A673 (cell line): ENCODE measurements around the gene TMEM178B. TPM values are rescaled to one million over a fixed set of nuclear protein-coding genes. Genes with fewer than 3 reads are reported as not detected.

ENCODE experiments used
- BruUV-seq: library from RNA; stranded (reverse); fragments of 400-500 nt; replicated peaks from 2 replicates; lab custom pipeline; 2021; lab: Mats Ljungman, UMichigan
- CTCF ChIA-PET: fragments of 300-600 bp; sonication (Branson Sonifier 250); formaldehyde crosslinking; loops from one replicate; lab custom pipeline; 2022; ENCODE audit warnings: antibody characterized with exemption; lab: Charles Lee
- POLR2A ChIA-PET: fragments of 300-600 bp; sonication (Branson Sonifier 250); formaldehyde crosslinking; loops from one replicate; lab custom pipeline; 2022; ENCODE audit warnings: antibody characterized with exemption; ENCODE audit not compliant: low non-redundant PET; lab: Charles Lee
- DNase-seq: peaks from one replicate; pipeline ENCODE4 v3.0.0-alpha.2; 2015; ENCODE audit warnings: low spot score
- H3K27ac ChIP-seq: fragments of 200-600 bp; sonication (generic); 2 replicates; pipeline ENCODE4 v1.5.1; 2016; ENCODE audit warnings: mixed run types, low read depth, mild to moderate bottlenecking, mixed read lengths, antibody characterized with exemption, low read length; ENCODE audit not compliant: poor library complexity, severe bottlenecking
- H3K27me3 ChIP-seq: fragments of 200-600 bp; sonication (generic); replicated peaks from 2 replicates; pipeline ENCODE4 v1.6.1; 2017; ENCODE audit warnings: mixed run types, low read depth, mild to moderate bottlenecking, mixed read lengths, antibody characterized with exemption, low read length; ENCODE audit not compliant: insufficient read depth, poor library complexity
- H3K36me3 ChIP-seq: fragments of 200-600 bp; sonication (generic); 2 replicates; pipeline ENCODE4 v1.6.1; 2016; ENCODE audit warnings: mixed run types, mild to moderate bottlenecking, mixed read lengths, antibody characterized with exemption, low read length; ENCODE audit not compliant: insufficient read depth, poor library complexity, severe bottlenecking
- H3K4me1 ChIP-seq: fragments of 200-600 bp; sonication (generic); 2 replicates; pipeline ENCODE4 v1.6.1; 2017; ENCODE audit warnings: mixed run types, mild to moderate bottlenecking, mixed read lengths, antibody characterized with exemption, low read length; ENCODE audit not compliant: insufficient read depth, poor library complexity, severe bottlenecking
- H3K4me3 ChIP-seq: fragments of 200-600 bp; sonication (generic); 2 replicates; pipeline ENCODE4 v1.5.1; 2016; ENCODE audit warnings: low read depth, mixed run types, mild to moderate bottlenecking, mixed read lengths, low read length; ENCODE audit not compliant: poor library complexity, severe bottlenecking
- H3K9me3 ChIP-seq: fragments of 200-600 bp; sonication (generic); 2 replicates; pipeline ENCODE4 v1.6.1; 2016; ENCODE audit warnings: mixed run types, low read depth, mild to moderate bottlenecking, mixed read lengths, antibody characterized with exemption, low read length; ENCODE audit not compliant: poor library complexity, severe bottlenecking
- CTCF ChIP-seq: fragments of 300-800, 200-600 bp; sonication (generic); conservative IDR thresholded peaks from 2 replicates; pipeline ENCODE4 v1.5.1; 2017; ENCODE audit warnings: low read depth, mild to moderate bottlenecking, antibody characterized with exemption, low read length, moderate library complexity, mixed read lengths
- EZH2 ChIP-seq: fragments of 200-600 bp; sonication (generic); IDR thresholded peaks from 2 replicates; pipeline ENCODE4 v1.6.1; 2017; ENCODE audit warnings: borderline replicate concordance, low read depth, mild to moderate bottlenecking, mixed read lengths, antibody characterized with exemption, low read length; ENCODE audit not compliant: poor library complexity, severe bottlenecking
- intact Hi-C: fragments of 100-400 bp; cut with micrococcal nuclease; formaldehyde crosslinking; loops from one replicate; pipeline ENCODE4 v1.10.0; 2022; ENCODE audit not compliant: unreplicated experiment
- total RNA-seq: library from RNA; stranded (reverse); gene quantifications from 2 replicates; pipeline ENCODE4 v1.2.3, GENCODE V29; 2021

The TMEM178B gene
- total RNA-seq, 1 experiment from 2014 or later = 2.8 TPM

GRCh38 chr7:141462958-141463357, 389.1 kb downstream of the TMEM178B start:
- Histone ChIP-seq H3K4me3 (no peak overlapping the region), H3K4me1 (peaks cover 6% of the 10 kb centered on the region), H3K27ac (no peak overlapping the region), H3K27me3 (no peaks in the 10 kb centered on the region), H3K36me3 (no peaks in the 10 kb centered on the region), H3K9me3 (no peaks in the 10 kb centered on the region)
- no peak for TF ChIP-seq EZH2
- TF ChIP-seq CTCF = no peak
- BruUV-seq = no TSS peak
- POLR2A ChIA-PET = no interaction called here
- CTCF ChIA-PET = no interaction called here
- DNase-seq = no peak
- intact Hi-C loops = no loop called here

GRCh38 chr7:141463986-141464385, 390.1 kb downstream of the TMEM178B start:
- Histone ChIP-seq H3K4me1 (peaks cover 6% of the 10 kb centered on the region), H3K27me3 (no peaks in the 10 kb centered on the region), H3K27ac (no peak overlapping the region), H3K9me3 (no peaks in the 10 kb centered on the region), H3K4me3 (no peak overlapping the region), H3K36me3 (no peaks in the 10 kb centered on the region)
- no TSS peak for BruUV-seq
- POLR2A ChIA-PET = no interaction called here
- intact Hi-C loops = no loop called here
- DNase-seq = no peak
- CTCF ChIA-PET = no interaction called here
- no peak for TF ChIP-seq EZH2
- TF ChIP-seq CTCF = no peak

GRCh38 chr7:141464551-141464950, 390.7 kb downstream of the TMEM178B start:
- TF ChIP-seq EZH2 = no peak
- TF ChIP-seq CTCF = no peak
- Histone ChIP-seq H3K27me3 (no peaks in the 10 kb centered on the region), H3K27ac (no peak overlapping the region), H3K4me3 (no peak overlapping the region), H3K4me1 (peaks cover 6% of the 10 kb centered on the region), H3K9me3 (no peaks in the 10 kb centered on the region), H3K36me3 (no peaks in the 10 kb centered on the region)
- BruUV-seq = no TSS peak
- intact Hi-C loops = no loop called here
- POLR2A ChIA-PET = no interaction called here
- CTCF ChIA-PET = no interaction called here
- DNase-seq = no peak
